Heart right ventricle (tissue), 16 donors: ENCODE data around the gene FHIT. TPM values are rescaled to one million over a fixed set of nuclear protein-coding genes. Genes with fewer than 3 reads are reported as not detected.

ENCODE experiments used
- ATAC-seq, 8 donors: fragments of 200-7000 bp; cut with Tn5 transposase; one replicate each; pipeline ENCODE4 v1.9.1; 2020; ENCODE audit warnings: mild to moderate bottlenecking in 8 of 8, moderate library complexity in 8 of 8, moderate number of reproducible peaks in 1 of 8
- DNase-seq, 2 donors: peaks; one replicate each; pipeline ENCODE4 v3.0.0-alpha.2; 2020
- H3K27ac ChIP-seq, 10 donors: fragments of 200-600 bp; sonication (generic) in 2 of 10; one replicate each; pipeline versions ENCODE4 v1.5.0 to v1.8.0; 2020 to 2022; ENCODE audit warnings: mild to moderate bottlenecking in 3 of 10
- H3K27me3 ChIP-seq, 7 donors: fragments of 200-600 bp; one replicate each; pipeline ENCODE4 v1.8.0; 2021 to 2022; ENCODE audit warnings: mild to moderate bottlenecking in 2 of 7
- H3K36me3 ChIP-seq, 9 donors: fragments of 200-600 bp; sonication (generic) in 1 of 9; one replicate each; pipeline versions ENCODE4 v1.5.0 to v1.8.0; 2020 to 2022; ENCODE audit warnings: mild to moderate bottlenecking in 2 of 9
- H3K4me1 ChIP-seq, 9 donors: fragments of 200-600 bp; sonication (generic) in 1 of 9; one replicate each; pipeline versions ENCODE4 v1.5.0 to v1.8.0; 2020 to 2022; ENCODE audit warnings: mild to moderate bottlenecking in 4 of 9
- H3K4me3 ChIP-seq, 10 donors: fragments of 200-600 bp; sonication (generic) in 2 of 10; one replicate each; pipeline versions ENCODE4 v1.5.0 to v1.8.0; 2020 to 2022; ENCODE audit warnings: mild to moderate bottlenecking in 7 of 10, moderate library complexity in 2 of 10
- H3K9me3 ChIP-seq, 11 donors: fragments of 200-600 bp in 10 of 11; sonication (generic) in 2 of 11; one replicate each; pipeline versions ENCODE4 v1.5.0 to v1.8.0; 2013 to 2022; ENCODE audit warnings: mild to moderate bottlenecking in 2 of 11, control low read depth in 1 of 11, moderate library complexity in 1 of 11
- CTCF ChIP-seq, 9 donors: fragments of 200-600 bp; sonication (generic) in 2 of 9; IDR thresholded peaks; one replicate each; pipeline versions ENCODE4 v1.5.0 to v1.8.0; 2021 to 2022; ENCODE audit warnings: antibody characterized with exemption in 9 of 9, mild to moderate bottlenecking in 5 of 9, moderate library complexity in 1 of 9
- WGBS, 2 donors: extraction: QIAGEN DNeasy Blood & Tissue Kit; methylation state at CpG; one replicate each; pipeline ENCODE4 v1.1.7; 2013; ENCODE audit warnings: inconsistent platforms in 1 of 2; 5-methylcytosine and 5-hydroxymethylcytosine counted together
- intact Hi-C, 10 donors: fragments of 100-400 bp; cut with DNase I; formaldehyde crosslinking; loops; one replicate each; pipeline versions ENCODE4 v1.11.1 to v1.14.2; 2022
- microRNA-seq, 2 donors: library from miRNA; unstranded; fragments of <30 nt; microRNA quantifications; one replicate each; pipeline ENCODE4 v1.2.0, GENCODE V29; 2021
- polyA plus RNA-seq, 2 donors: library from polyadenylated mRNA; stranded (reverse); fragments of 200-250 nt; gene quantifications; one replicate each; pipeline ENCODE4 v1.2.3, GENCODE V29; 2013
- total RNA-seq, 10 donors: library from RNA; stranded (reverse); fragmentation: NEBNext Ultra II Directional in 3 of 10; extraction: Animal tissue kit (Norgen Biotek cat#: 25700) in 3 of 10; gene quantifications; one replicate each; pipeline versions ENCODE4 v1.2.1 to v1.2.4, GENCODE V29; 2021 to 2023
- donor health status: Arrhythmogenic right ventricular cardiomyopathy.
- donor health status: ischemic (EF 13 %, LVEDD 7.1; RV severe dilation, severe dysfunction).
- donor health status: healthy with polysubstance abuse.
- donor health status: DM: no; HTN: yes; CAD: no.
- donor health status: DM: no; HTN: no; CAD: no.
- donor health status: ischemic (EF 25% LVEDD 6.9; RV normal size, moderate dysfunction).
- donor health status: ischemic (EF 25% LVEDD 5.7; RV mildly dilated, moderate dysfunction).
- donor health status: healthy.
- donor health status: DM: yes; HTN: yes; CAD: no.
- donor health status: Ischemic cardiomyopathy.
- donor health status: ischemic (EF 35%, LVEDD 5.7; RV mildly dilated, moderate dysfunction).
- donor health status: nonischemic (EF 11% LVEDD 7.7; RV severe dilation, severe dysfunction).
- donor health status: DM: yes; HTN: yes; CAD: no.
- donor health status: PGD.
- donor health status: ischemic (EF 29% LVEDD 5.4; RV normal size, mild dysfunction).
- donor health status: nonischemic (EF 23%, LVEDD 6.1; RV moderate dilation, normal function).

FHIT gene
- total and polyA plus RNA-seq, 12 donors, result 4.7 to 25.5 (median 18.3) TPM

- intact Hi-C loops, result loop anchor here in 1 of 10 donors (10.0 kb wide), 1 partner anchor 117 kb away; no protein-coding TSS in a partner anchor
- 94 to 97% methylated on average over 3 of the region's 3 CpGs for WGBS, 2 donors
- H3K27me3 ChIP-seq, result no peaks in the 10 kb centered on the region
- no peak overlapping the region for H3K4me3 ChIP-seq
- H3K4me1 ChIP-seq, result peaks cover 0 to 16% (median 0%) of the 10 kb centered on the region in 9 donors
- H3K36me3 ChIP-seq, result no peaks in the 10 kb centered on the region
- no peak overlapping the region for H3K27ac ChIP-seq
- DNase-seq, result no peak
- ATAC-seq, result no peak
- H3K9me3 ChIP-seq, result peaks cover 0 to 6% (median 0%) of the 10 kb centered on the region in 11 donors
- TF ChIP-seq CTCF (IDR thresholded peaks at IDR 0.05), result no peak
Measured at GRCh38 chr3:59708202-59708601, 1543.0 kb downstream of the FHIT start.

GRCh38 chr3:59704292-59704691 lies 1547.0 kb downstream of the FHIT start:
- H3K4me1 ChIP-seq, result peaks cover 0 to 2% (median 0%) of the 10 kb centered on the region in 9 donors
- no peaks in the 10 kb centered on the region for H3K36me3 ChIP-seq
- no peak for TF ChIP-seq CTCF (IDR thresholded peaks at IDR 0.05)
- no peak overlapping the region for H3K27ac ChIP-seq
- intact Hi-C loops, result loop anchor here in 2 of 10 donors (5.0 to 10.0 kb wide), 3 partner anchors 97 to 153 kb away; no protein-coding TSS in a partner anchor
- H3K27me3 ChIP-seq, result no peaks in the 10 kb centered on the region
- WGBS, 2 donors, result 52 to 67% methylated on average over 4 of the region's 4 CpGs
- DNase-seq (no peak), ATAC-seq (no peak)
- no peaks in the 10 kb centered on the region for H3K9me3 ChIP-seq
- H3K4me3 ChIP-seq, result no peak overlapping the region

- ATAC-seq, result peak; percentile 47 to 97 (median 92)
- H3K4me1 ChIP-seq, result no peaks in the 10 kb centered on the region
Measured at GRCh38 chr3:59699648-59700320, 1551.5 kb downstream of the FHIT start.

More at GRCh38 chr3:59699648-59700320, 1551.5 kb downstream of the FHIT start:
- Histone ChIP-seq H3K27ac (peak overlapping the region in 4 of 10 donors; percentile 34 to 68 (median 48)), H3K36me3 (no peaks in the 10 kb centered on the region), H3K9me3 (no peaks in the 10 kb centered on the region), H3K27me3 (no peaks in the 10 kb centered on the region), H3K4me3 (no peak overlapping the region)
- TF ChIP-seq CTCF (IDR thresholded peaks at IDR 0.05), result no peak
- DNase-seq, result peak in 1 of 2 donors; percentile 35
- 32 to 51% methylated on average over 6 of the region's 6 CpGs for WGBS, 2 donors
- intact Hi-C loops, result loop anchor here in 2 of 10 donors (5.0 to 10.0 kb wide), 3 partner anchors 92 to 158 kb away; no protein-coding TSS in a partner anchor

Small RNAs within 50 kb of the gene (microRNA-seq; reads per million reads assigned to microRNA genes)
- gene MIR548BB, result 0 reads per million in 2 donors
